Measurements from ENCODE around the gene GALNTL6. TPM values are rescaled to one million over a fixed set of nuclear protein-coding genes. Genes with fewer than 3 reads are reported as not detected.

GALNTL6 gene
- total RNA-seq, 1 donor from 2014 or later = 0.61 TPM

GRCh38 chr4:172698256-172698655 lies 885.1 kb downstream of the GALNTL6 start:
- no peak for FAIRE-seq
- Mint-ChIP-seq H3K27ac (ENCODE audit: unreplicated experiment) (no peak overlapping the region), H3K9me3 (ENCODE audit: unreplicated experiment) (no peaks in the 10 kb centered on the region)

GRCh38 chr4:172705565-172705964 lies 892.4 kb downstream of the GALNTL6 start:
- no peak overlapping the region for H3K4me3 Mint-ChIP-seq (ENCODE audit: unreplicated experiment)
- Histone ChIP-seq H3K27me3 (ENCODE audit: insufficient read depth, low read length) (no peaks in the 10 kb centered on the region), H2AFZ (ENCODE audit: low read depth, low read length) (no peak overlapping the region), H3K36me3 (ENCODE audit: insufficient read depth, low read length) (no peaks in the 10 kb centered on the region), H3K4me1 (ENCODE audit: insufficient read depth, low read length) (no peaks in the 10 kb centered on the region), H3K27ac (ENCODE audit: low read depth, low read length) (no peak overlapping the region), H3K9me3 (ENCODE audit: insufficient read depth, low read depth, low read length) (peaks cover 4% of the 10 kb centered on the region), H3K79me2 (ENCODE audit: insufficient read depth, low read length) (no peaks in the 10 kb centered on the region), H3K4me2 (ENCODE audit: low read length) (no peak overlapping the region), H3K9ac (ENCODE audit: low read length) (no peak overlapping the region), H3K4me3 (ENCODE audit: insufficient read depth, low read depth, low read length) (no peak overlapping the region), H4K20me1 (ENCODE audit: insufficient read depth, low read length) (no peaks in the 10 kb centered on the region)
- H3K9me3 Mint-ChIP-seq (ENCODE audit: unreplicated experiment) = peaks cover 6% of the 10 kb centered on the region
- no peak for TF ChIP-seq CTCF (IDR thresholded peaks at IDR 0.05; ENCODE audit: insufficient read depth, low read depth, low read length)
- TF ChIP-seq EZH2 (IDR thresholded peaks at IDR 0.05; ENCODE audit: insufficient read depth, low read length) = no peak
- H3K27ac Mint-ChIP-seq (ENCODE audit: unreplicated experiment) = no peak overlapping the region
- H3K27me3 Mint-ChIP-seq (ENCODE audit: low read depth, unreplicated experiment) = no peaks in the 10 kb centered on the region
- H3K4me1 Mint-ChIP-seq (ENCODE audit: low read depth, unreplicated experiment) = no peaks in the 10 kb centered on the region
- FAIRE-seq (no peak), DNase-seq (ENCODE audit: low read depth) (no peak)
- H3K36me3 Mint-ChIP-seq (ENCODE audit: low read depth, unreplicated experiment) = no peaks in the 10 kb centered on the region

More at GRCh38 chr4:172698256-172698655, 885.1 kb downstream of the GALNTL6 start:
- Histone ChIP-seq H3K4me2 (ENCODE audit: low read length) (no peak overlapping the region), H3K36me3 (ENCODE audit: insufficient read depth, low read length) (no peaks in the 10 kb centered on the region), H4K20me1 (ENCODE audit: insufficient read depth, low read length) (no peaks in the 10 kb centered on the region), H3K4me3 (ENCODE audit: insufficient read depth, low read depth, low read length) (no peak overlapping the region), H3K27ac (ENCODE audit: low read depth, low read length) (no peak overlapping the region), H3K27me3 (ENCODE audit: insufficient read depth, low read length) (no peaks in the 10 kb centered on the region), H3K79me2 (ENCODE audit: insufficient read depth, low read length) (no peaks in the 10 kb centered on the region), H3K4me1 (ENCODE audit: insufficient read depth, low read length) (no peaks in the 10 kb centered on the region), H3K9ac (ENCODE audit: low read length) (no peak overlapping the region), H2AFZ (ENCODE audit: low read depth, low read length) (no peak overlapping the region), H3K9me3 (ENCODE audit: insufficient read depth, low read depth, low read length) (no peaks in the 10 kb centered on the region)
- H3K36me3 Mint-ChIP-seq (ENCODE audit: low read depth, unreplicated experiment) = no peaks in the 10 kb centered on the region
- H3K4me1 Mint-ChIP-seq (ENCODE audit: low read depth, unreplicated experiment) = peaks cover 4% of the 10 kb centered on the region
- no peak for DNase-seq (ENCODE audit: low read depth)
- H3K4me3 Mint-ChIP-seq (ENCODE audit: unreplicated experiment) = no peak overlapping the region
- no peaks in the 10 kb centered on the region for H3K27me3 Mint-ChIP-seq (ENCODE audit: low read depth, unreplicated experiment)
- TF ChIP-seq CTCF (IDR thresholded peaks at IDR 0.05; ENCODE audit: insufficient read depth, low read depth, low read length) (no peak), EZH2 (IDR thresholded peaks at IDR 0.05; ENCODE audit: insufficient read depth, low read length) (no peak)

- H3K4me1 Mint-ChIP-seq (ENCODE audit: low read depth, unreplicated experiment) = no peaks in the 10 kb centered on the region
- H3K27me3 ChIP-seq (ENCODE audit: insufficient read depth, low read length) = no peaks in the 10 kb centered on the region
- H3K9me3 ChIP-seq (ENCODE audit: insufficient read depth, low read depth, low read length) = peaks cover 4% of the 10 kb centered on the region
- H3K36me3 ChIP-seq (ENCODE audit: insufficient read depth, low read length) = no peaks in the 10 kb centered on the region
- H2AFZ ChIP-seq (ENCODE audit: low read depth, low read length) = no peak overlapping the region
- no peak overlapping the region for H3K27ac ChIP-seq (ENCODE audit: low read depth, low read length)
- H3K4me2 ChIP-seq (ENCODE audit: low read length) = no peak overlapping the region
- peaks cover 6% of the 10 kb centered on the region for H3K9me3 Mint-ChIP-seq (ENCODE audit: unreplicated experiment)
- no peaks in the 10 kb centered on the region for H3K27me3 Mint-ChIP-seq (ENCODE audit: low read depth, unreplicated experiment)
- H4K20me1 ChIP-seq (ENCODE audit: insufficient read depth, low read length) = no peaks in the 10 kb centered on the region
- H3K79me2 ChIP-seq (ENCODE audit: insufficient read depth, low read length) = no peaks in the 10 kb centered on the region
- no peak overlapping the region for H3K4me3 ChIP-seq (ENCODE audit: insufficient read depth, low read depth, low read length)
- H3K4me3 Mint-ChIP-seq (ENCODE audit: unreplicated experiment) = no peak overlapping the region
- no peak overlapping the region for H3K27ac Mint-ChIP-seq (ENCODE audit: unreplicated experiment)
- FAIRE-seq (no peak), DNase-seq (ENCODE audit: low read depth) (no peak)
- H3K9ac ChIP-seq (ENCODE audit: low read length) = no peak overlapping the region
- no peaks in the 10 kb centered on the region for H3K4me1 ChIP-seq (ENCODE audit: insufficient read depth, low read length)
- TF ChIP-seq EZH2 (IDR thresholded peaks at IDR 0.05; ENCODE audit: insufficient read depth, low read length) (no peak), CTCF (IDR thresholded peaks at IDR 0.05; ENCODE audit: insufficient read depth, low read depth, low read length) (no peak)
- H3K36me3 Mint-ChIP-seq (ENCODE audit: low read depth, unreplicated experiment) = no peaks in the 10 kb centered on the region
Measured at GRCh38 chr4:172706000-172706399, 892.8 kb downstream of the GALNTL6 start.
